ENCODE measurements around the gene P2RY14.
"Not testable (repeated sequence)": the region's sequence is repeated elsewhere in the genome, so short reads cannot be mapped to it uniquely, and the experiment has no call there.

P2RY14 gene

GRCh38 chr3:151183265-151183671 is 95.1 kb downstream of the P2RY14 start:
- no peak for DNase-seq (ENCODE audit: low read depth)

- DNase-seq (ENCODE audit: low read depth): no peak
Observed at GRCh38 chr3:151182349-151183079, 95.8 kb downstream of the P2RY14 start.

- no peak for DNase-seq (ENCODE audit: low read depth)
Observed at GRCh38 chr3:151178208-151178845, 100.0 kb downstream of the P2RY14 start.

- no peak for DNase-seq (ENCODE audit: low read depth)
Observed at GRCh38 chr3:151175952-151176351, 102.4 kb downstream of the P2RY14 start.

- no peak for DNase-seq (ENCODE audit: low read depth)
Observed at GRCh38 chr3:151174351-151174750, 104.0 kb downstream of the P2RY14 start.

GRCh38 chr3:151171145-151171757 is 107.1 kb downstream of the P2RY14 start:
- no peak for DNase-seq (ENCODE audit: low read depth)

- DNase-seq (ENCODE audit: low read depth): not testable (repeated sequence)
Observed at GRCh38 chr3:151169948-151170679, 108.2 kb downstream of the P2RY14 start.

GRCh38 chr3:151169262-151169947 is 108.9 kb downstream of the P2RY14 start:
- no peak for DNase-seq (ENCODE audit: low read depth)

GRCh38 chr3:151168269-151169094 is 109.9 kb downstream of the P2RY14 start:
- peak; percentile 75 for DNase-seq (ENCODE audit: low read depth)

GRCh38 chr3:151166161-151166560 is 112.2 kb downstream of the P2RY14 start:
- no peak for DNase-seq (ENCODE audit: low read depth)

- no peak for DNase-seq (ENCODE audit: low read depth)
Observed at GRCh38 chr3:151165226-151165625, 113.1 kb downstream of the P2RY14 start.

Measured in activated gamma-delta T cell treated with anti-CD3 and anti-CD28 coated beads, Interleukin-2, amount 50 U/mL, for 16 hours (primary cell).